Stimulated activated CD4-positive, alpha-beta T cell treated with anti-CD3 and anti-CD28 coated beads, Interleukin-2, amount 100 ng/mL, for 4 hours (primary cell): ENCODE results near the gene EDAR.

Experiments
- DNase-seq: peaks from one replicate; pipeline ENCODE4 v3.0.0-alpha.2; 2020; ENCODE audit warnings: low read depth

The EDAR gene

DNA sequence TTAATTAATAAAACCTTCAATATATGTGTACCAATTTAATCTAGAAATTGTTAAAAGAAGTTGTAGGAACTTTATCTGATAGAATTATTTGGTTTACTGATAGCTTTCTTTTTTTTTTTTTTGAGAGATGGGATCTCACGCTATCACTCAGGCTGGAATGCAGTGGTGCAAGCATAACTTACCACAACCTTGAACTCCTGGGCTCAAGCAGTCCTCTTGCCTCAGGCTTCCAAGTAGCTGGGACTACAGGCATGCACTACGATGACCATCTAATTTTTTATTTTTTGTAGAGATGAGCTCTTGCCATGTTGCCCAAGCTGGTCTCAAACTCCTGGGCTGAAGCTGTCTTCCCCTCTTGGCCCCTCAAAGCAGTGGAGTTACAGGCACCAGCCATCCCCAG lies 135.6 kb downstream of the EDAR start:
- no peak for DNase-seq

DNA sequence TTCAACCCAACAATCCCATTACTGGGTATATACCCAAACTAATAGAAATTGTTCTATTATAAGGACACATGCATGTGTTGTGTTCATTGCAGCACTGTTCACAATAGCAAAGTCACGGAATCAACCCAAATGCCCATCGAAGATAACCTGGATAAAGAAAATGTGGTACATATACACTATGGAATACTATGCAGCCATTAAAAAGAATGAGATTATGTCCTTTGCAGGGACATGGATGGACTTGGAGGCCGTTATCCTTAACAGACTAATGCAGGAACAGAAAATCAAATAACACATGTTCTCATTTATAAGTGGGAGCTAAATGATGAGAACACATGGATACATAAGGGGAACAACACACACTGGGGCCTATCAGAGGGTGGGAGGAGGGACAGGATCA lies 136.6 kb downstream of the EDAR start:
- no peak for DNase-seq

GRCh38 chr2:108847000-108847399 lies 142.0 kb downstream of the EDAR start:
- DNase-seq = no peak

DNA sequence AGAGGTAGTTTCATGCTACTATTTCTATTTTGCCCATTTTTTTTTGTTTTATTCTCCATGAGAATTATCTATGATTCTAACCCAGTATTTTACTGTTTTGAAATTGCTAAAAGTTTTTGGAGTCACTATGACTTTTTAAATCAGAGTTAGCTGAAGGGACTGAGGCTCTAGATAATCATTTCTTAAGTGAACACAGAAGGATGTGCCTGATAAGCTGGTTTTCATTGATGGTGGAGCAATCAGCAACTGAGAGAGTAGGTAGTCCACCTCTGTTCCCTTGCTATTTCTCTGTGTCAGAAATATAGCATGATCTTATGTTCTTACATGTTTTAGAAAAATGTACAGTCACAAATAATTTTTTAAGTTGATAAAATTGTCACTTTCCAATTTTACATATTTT lies 143.1 kb downstream of the EDAR start:
- no peak for DNase-seq
